HFFc6 (cell line): ENCODE data around the gene SPATA46. TPM values are rescaled to one million over a fixed set of nuclear protein-coding genes. Genes with fewer than 3 reads are reported as not detected.

ENCODE experiments used
- DNase-seq: peaks from one replicate; pipeline ENCODE4 v3.0.0-alpha.2; 2018
- H3K27ac Mint-ChIP-seq: 2 replicates; pipeline ENCODE4 v1.8.0; 2020; ENCODE audit warnings: mild to moderate bottlenecking, mixed read lengths
- H3K27me3 Mint-ChIP-seq: 2 replicates; pipeline ENCODE4 v1.8.0; 2021; ENCODE audit warnings: mild to moderate bottlenecking, moderate library complexity, mixed read lengths; ENCODE audit not compliant: insufficient read depth
- H3K36me3 Mint-ChIP-seq: 2 replicates; pipeline ENCODE4 v1.8.0; 2021; ENCODE audit warnings: low read depth, mixed read lengths
- H3K4me1 Mint-ChIP-seq: 2 replicates; pipeline ENCODE4 v1.8.0; 2020; ENCODE audit warnings: low read depth, mixed read lengths
- H3K4me3 Mint-ChIP-seq: 2 replicates; pipeline ENCODE4 v1.8.0; 2020; ENCODE audit warnings: mild to moderate bottlenecking, moderate library complexity, mixed read lengths
- H3K9me3 Mint-ChIP-seq: 2 replicates; pipeline ENCODE4 v1.8.0; 2020; ENCODE audit warnings: mild to moderate bottlenecking, mixed read lengths
- total RNA-seq, 6 experiments: library from RNA; stranded (reverse); fragmentation: NEBNext Ultra II Directional; extraction: Animal tissue kit (Norgen Biotek cat#: 25700); gene quantifications; 2 replicates in 1 of 6; 3 replicates in 5 of 6; pipeline ENCODE4 v1.2.3, GENCODE V29; 2021
- TF ChIP-seq, protein P1 (sequence below): fragments of 200-600 bp; sonication (generic); IDR thresholded peaks from 2 replicates; pipeline ENCODE4 v1.5.0; 2021; ENCODE audit warnings: antibody characterized with exemption, mild to moderate bottlenecking

SPATA46 gene
- total RNA-seq, 6 experiments from 2014 or later: not detected

DNA sequence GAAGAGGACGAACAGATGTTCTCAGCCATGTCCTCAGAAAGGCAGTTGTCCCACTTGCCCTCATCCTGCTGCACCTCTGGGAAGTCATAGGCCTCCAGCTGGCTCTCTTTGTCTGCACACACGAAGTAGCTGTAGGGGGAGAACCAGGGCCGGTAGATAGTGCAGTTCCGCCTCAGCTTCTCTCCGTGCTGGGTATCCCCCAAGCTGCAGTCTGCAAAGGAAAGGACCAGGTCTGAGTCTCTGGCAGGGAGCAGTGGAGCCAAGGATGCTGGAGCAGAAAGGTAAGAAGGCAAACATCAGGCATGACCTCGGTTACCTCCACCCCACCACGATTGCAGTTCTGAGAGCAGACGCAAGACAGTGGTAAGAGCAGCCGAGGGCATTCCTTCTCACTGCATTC lies 2.2 kb downstream of the SPATA46 start:
- H3K27ac Mint-ChIP-seq: no peak overlapping the region

DNA sequence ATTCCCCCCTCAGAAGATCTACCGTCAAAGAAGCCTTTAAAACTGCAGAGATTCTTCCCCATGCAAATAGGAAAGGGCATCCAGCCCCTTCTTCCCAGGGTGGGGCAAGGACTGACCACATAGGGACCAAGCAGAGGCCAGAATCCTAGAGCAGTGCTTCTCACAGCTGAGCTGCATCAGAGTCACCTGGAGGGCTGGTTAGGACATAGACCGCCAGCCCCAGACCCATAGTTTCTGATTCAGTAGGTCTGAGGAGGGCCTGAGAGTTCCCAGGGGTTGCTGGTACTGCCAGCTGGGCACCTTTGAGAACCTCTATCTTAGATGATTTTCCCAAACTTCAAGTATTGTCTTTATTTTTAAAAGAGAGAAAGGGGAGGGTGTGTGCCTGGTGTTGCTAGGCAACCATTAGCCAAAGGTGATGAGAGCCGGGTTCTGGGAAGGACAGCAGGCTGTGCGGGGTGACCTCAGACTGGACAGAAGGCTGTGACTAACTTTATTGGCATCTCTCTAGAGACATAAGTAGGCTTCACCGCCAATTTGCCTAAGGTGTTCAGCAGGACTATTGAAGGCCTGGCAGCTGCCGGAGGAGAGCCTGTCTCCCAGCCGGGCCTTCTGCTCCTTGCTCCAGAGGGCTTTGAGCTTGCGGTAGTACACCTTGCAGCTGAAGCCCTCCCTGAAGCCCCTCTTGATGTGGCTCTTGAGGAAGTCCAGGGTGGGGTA lies 3.0 kb downstream of the SPATA46 start:
- Mint-ChIP-seq H3K27me3 (peaks cover 7% of the 10 kb centered on the region), H3K27ac (peak overlapping the region; percentile 32; the same call in 1 of the 2 replicates), H3K4me1 (peaks cover 18% of the 10 kb centered on the region), H3K36me3 (no peaks in the 10 kb centered on the region), H3K9me3 (no peaks in the 10 kb centered on the region), H3K4me3 (no peak overlapping the region)
- DNase-seq: peak; percentile 71
- TF ChIP-seq, protein P1, sequence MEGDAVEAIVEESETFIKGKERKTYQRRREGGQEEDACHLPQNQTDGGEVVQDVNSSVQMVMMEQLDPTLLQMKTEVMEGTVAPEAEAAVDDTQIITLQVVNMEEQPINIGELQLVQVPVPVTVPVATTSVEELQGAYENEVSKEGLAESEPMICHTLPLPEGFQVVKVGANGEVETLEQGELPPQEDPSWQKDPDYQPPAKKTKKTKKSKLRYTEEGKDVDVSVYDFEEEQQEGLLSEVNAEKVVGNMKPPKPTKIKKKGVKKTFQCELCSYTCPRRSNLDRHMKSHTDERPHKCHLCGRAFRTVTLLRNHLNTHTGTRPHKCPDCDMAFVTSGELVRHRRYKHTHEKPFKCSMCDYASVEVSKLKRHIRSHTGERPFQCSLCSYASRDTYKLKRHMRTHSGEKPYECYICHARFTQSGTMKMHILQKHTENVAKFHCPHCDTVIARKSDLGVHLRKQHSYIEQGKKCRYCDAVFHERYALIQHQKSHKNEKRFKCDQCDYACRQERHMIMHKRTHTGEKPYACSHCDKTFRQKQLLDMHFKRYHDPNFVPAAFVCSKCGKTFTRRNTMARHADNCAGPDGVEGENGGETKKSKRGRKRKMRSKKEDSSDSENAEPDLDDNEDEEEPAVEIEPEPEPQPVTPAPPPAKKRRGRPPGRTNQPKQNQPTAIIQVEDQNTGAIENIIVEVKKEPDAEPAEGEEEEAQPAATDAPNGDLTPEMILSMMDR: no peak

More for the DNA sequence above, 2.2 kb downstream of the SPATA46 start:
- Mint-ChIP-seq H3K4me1 (peaks cover 18% of the 10 kb centered on the region), H3K27me3 (peaks cover 7% of the 10 kb centered on the region), H3K36me3 (no peaks in the 10 kb centered on the region), H3K4me3 (no peak overlapping the region), H3K9me3 (no peaks in the 10 kb centered on the region)
- TF ChIP-seq, protein P1: no peak
- DNase-seq: no peak

DNA sequence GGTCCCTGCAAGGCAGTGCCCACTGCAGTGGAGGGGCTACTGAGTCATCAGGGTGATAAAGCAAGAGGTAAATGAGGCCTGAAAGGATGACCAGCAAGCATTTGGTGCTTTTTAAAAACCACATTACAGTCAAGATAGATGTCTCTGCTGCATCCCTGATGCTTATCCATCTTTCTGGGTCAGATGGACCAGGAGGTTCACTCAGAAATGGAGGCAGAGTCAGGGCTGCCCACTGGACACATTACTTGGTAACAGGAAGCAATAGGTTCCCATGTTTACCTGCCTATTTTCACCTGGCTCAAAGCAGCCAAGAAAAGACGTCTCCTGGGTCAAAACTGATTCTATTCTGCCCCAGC lies 3.6 kb downstream of the SPATA46 start:
- H3K4me3 Mint-ChIP-seq: no peak overlapping the region
- TF ChIP-seq, protein P1: no peak
- no peaks in the 10 kb centered on the region for H3K9me3 Mint-ChIP-seq
- H3K4me1 Mint-ChIP-seq: peaks cover 18% of the 10 kb centered on the region
- H3K36me3 Mint-ChIP-seq: no peaks in the 10 kb centered on the region
- DNase-seq: no peak
- no peak overlapping the region for H3K27ac Mint-ChIP-seq
- H3K27me3 Mint-ChIP-seq: peaks cover 6% of the 10 kb centered on the region

DNA sequence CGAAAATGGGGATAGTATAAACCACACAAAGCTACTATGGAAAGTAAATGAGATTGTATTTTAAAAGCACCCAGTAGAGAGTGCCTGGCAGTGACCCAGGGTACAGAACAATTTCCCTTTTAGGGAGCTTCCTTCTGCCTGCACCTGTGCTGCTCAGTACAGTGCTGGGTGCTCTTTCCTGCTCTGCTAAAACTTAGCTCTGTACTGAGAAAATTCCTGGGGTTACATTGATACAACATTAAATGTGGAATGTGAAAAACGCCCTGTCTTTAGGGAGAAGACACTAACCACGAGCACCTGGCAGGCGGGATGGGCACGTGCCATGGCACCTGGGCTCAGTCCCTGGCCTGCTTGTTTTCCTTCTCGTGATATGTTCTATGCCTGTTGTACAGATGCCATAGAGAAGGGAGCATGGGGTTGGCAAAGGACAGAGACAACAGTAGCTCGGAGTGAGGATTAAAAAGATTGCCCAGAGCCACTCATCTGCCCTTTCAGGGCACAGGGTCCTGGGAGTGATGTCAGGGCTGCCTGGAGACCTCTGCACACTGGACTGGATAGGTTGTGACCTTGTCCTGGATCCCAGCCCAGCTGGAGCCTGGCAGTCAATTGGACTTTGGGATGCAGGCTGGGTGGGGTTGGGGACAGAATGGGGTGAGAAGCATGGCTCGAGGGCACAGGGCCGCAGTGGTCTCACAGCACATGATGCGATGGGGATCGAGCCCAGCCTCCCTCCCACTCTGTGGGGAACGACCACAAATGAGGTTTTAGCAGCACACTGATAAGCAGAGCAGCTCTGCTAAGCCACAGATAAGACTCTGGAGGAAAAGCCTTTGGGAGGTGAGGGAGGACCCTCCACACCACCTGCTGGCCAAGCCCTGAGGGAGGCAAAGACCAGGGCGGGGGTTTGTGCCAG lies 4.2 kb downstream of the SPATA46 start:
- TF ChIP-seq, protein P1: no peak

DNA sequence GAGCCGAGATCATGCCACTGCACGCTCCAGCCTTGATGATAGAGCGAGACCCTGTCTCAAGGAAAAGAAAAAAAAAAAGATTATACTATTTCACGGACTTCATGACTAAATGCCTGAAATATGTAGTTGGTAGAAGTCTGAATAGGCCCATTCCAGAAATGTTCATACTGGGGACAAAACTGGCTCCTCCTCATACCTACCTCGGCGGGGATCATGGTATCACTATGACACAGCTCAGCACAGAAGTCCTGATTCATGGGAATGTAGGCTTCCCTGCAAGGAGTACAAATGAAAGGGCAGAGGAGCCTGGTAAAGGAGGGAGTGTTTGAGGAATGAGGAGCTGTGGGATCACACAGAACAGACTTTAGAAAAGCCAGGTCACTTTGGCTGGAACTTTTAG lies 5.0 kb downstream of the SPATA46 start:
- H3K36me3 Mint-ChIP-seq: no peaks in the 10 kb centered on the region
- H3K4me1 Mint-ChIP-seq: peaks cover 25% of the 10 kb centered on the region
- TF ChIP-seq, protein P1: no peak
- H3K9me3 Mint-ChIP-seq: no peaks in the 10 kb centered on the region
- peaks cover 5% of the 10 kb centered on the region for H3K27me3 Mint-ChIP-seq
- DNase-seq: peak; percentile 48
- peak overlapping the region; percentile 22 for H3K27ac Mint-ChIP-seq
- H3K4me3 Mint-ChIP-seq: no peak overlapping the region

More for the DNA sequence above, 4.2 kb downstream of the SPATA46 start:
- H3K4me1 Mint-ChIP-seq: peaks cover 19% of the 10 kb centered on the region
- no peaks in the 10 kb centered on the region for H3K36me3 Mint-ChIP-seq
- DNase-seq: no peak
- H3K27me3 Mint-ChIP-seq: peaks cover 5% of the 10 kb centered on the region
- H3K27ac Mint-ChIP-seq: no peak overlapping the region; the same call in 1 of the 2 replicates
- H3K9me3 Mint-ChIP-seq: no peaks in the 10 kb centered on the region
- H3K4me3 Mint-ChIP-seq: no peak overlapping the region
